Nephron (organoid): Measurements from ENCODE around the gene TMEM63A.

Experiments
- H3K27ac Mint-ChIP-seq, 3 experiments: 2 replicates each; pipeline ENCODE4 v1.8.0; 2020; ENCODE audit warnings: mixed read lengths in 3 of 3, mild to moderate bottlenecking in 2 of 3, moderate library complexity in 1 of 3
- H3K27me3 Mint-ChIP-seq: 2 replicates; pipeline ENCODE4 v1.8.0; 2021; ENCODE audit warnings: low read depth, mild to moderate bottlenecking, moderate library complexity, mixed read lengths
- H3K36me3 Mint-ChIP-seq: 2 replicates; pipeline ENCODE4 v1.8.0; 2020; ENCODE audit warnings: low read depth, mixed read lengths
- H3K4me1 Mint-ChIP-seq: 2 replicates; pipeline ENCODE4 v1.8.0; 2020; ENCODE audit warnings: mixed read lengths
- H3K4me3 Mint-ChIP-seq, 3 experiments: 2 replicates each; pipeline ENCODE4 v1.8.0; 2020; ENCODE audit warnings: mild to moderate bottlenecking in 3 of 3, mixed read lengths in 3 of 3, moderate library complexity in 2 of 3
- H3K9me3 Mint-ChIP-seq: 2 replicates; pipeline ENCODE4 v1.8.0; 2020; ENCODE audit warnings: mixed read lengths
- CTCF ChIP-seq, 3 experiments: fragments of 200-600 bp; sonication (generic); IDR thresholded peaks; one replicate each; pipeline ENCODE4 v1.5.0; 2021; ENCODE audit warnings: antibody characterized with exemption in 3 of 3; ENCODE audit not compliant: unreplicated experiment in 3 of 3

The TMEM63A gene

GRCh38 chr1:225834417-225835329, 47.5 kb downstream of the TMEM63A start:
- Mint-ChIP-seq H3K27me3 (peaks cover 3% of the 10 kb centered on the region), H3K9me3 (no peaks in the 10 kb centered on the region), H3K4me1 (peaks cover 32% of the 10 kb centered on the region), H3K36me3 (peaks cover 53% of the 10 kb centered on the region), H3K27ac (peak overlapping the region; percentile 15 to 97 (median 93)), H3K4me3 (peak overlapping the region in 2 of 3 experiments; percentile 8 to 56)
- no peak for TF ChIP-seq CTCF (IDR thresholded peaks at IDR 0.05; ENCODE audit: unreplicated experiment in 3 of 3)

GRCh38 chr1:225830841-225831240, 51.3 kb downstream of the TMEM63A start:
- H3K27me3 Mint-ChIP-seq, result no peaks in the 10 kb centered on the region
- H3K36me3 Mint-ChIP-seq, result peaks cover 45% of the 10 kb centered on the region
- peaks cover 40% of the 10 kb centered on the region for H3K4me1 Mint-ChIP-seq
- H3K27ac Mint-ChIP-seq, result peak overlapping the region in 2 of 3 experiments; percentile 86 to 92
- no peak for TF ChIP-seq CTCF (IDR thresholded peaks at IDR 0.05; ENCODE audit: unreplicated experiment in 3 of 3)
- no peaks in the 10 kb centered on the region for H3K9me3 Mint-ChIP-seq
- H3K4me3 Mint-ChIP-seq, result peak overlapping the region in 1 of 3 experiments; percentile 37

GRCh38 chr1:225828706-225829345, 53.4 kb downstream of the TMEM63A start:
- Mint-ChIP-seq H3K9me3 (no peaks in the 10 kb centered on the region), H3K36me3 (peaks cover 37% of the 10 kb centered on the region), H3K27me3 (no peaks in the 10 kb centered on the region), H3K4me3 (no peak overlapping the region), H3K27ac (no peak overlapping the region), H3K4me1 (peaks cover 51% of the 10 kb centered on the region)
- TF ChIP-seq CTCF (IDR thresholded peaks at IDR 0.05; ENCODE audit: unreplicated experiment in 3 of 3), result no peak

GRCh38 chr1:225827076-225827475, 55.1 kb downstream of the TMEM63A start:
- peak overlapping the region; percentile 58 to 84 (median 64) for H3K27ac Mint-ChIP-seq
- no peaks in the 10 kb centered on the region for H3K27me3 Mint-ChIP-seq
- TF ChIP-seq CTCF (IDR thresholded peaks at IDR 0.05; ENCODE audit: unreplicated experiment in 3 of 3), result no peak
- H3K4me1 Mint-ChIP-seq, result peaks cover 61% of the 10 kb centered on the region
- peaks cover 29% of the 10 kb centered on the region for H3K36me3 Mint-ChIP-seq
- no peaks in the 10 kb centered on the region for H3K9me3 Mint-ChIP-seq
- H3K4me3 Mint-ChIP-seq, result peak overlapping the region in 1 of 3 experiments; percentile 7

GRCh38 chr1:225825607-225826007, 56.6 kb downstream of the TMEM63A start:
- H3K27ac Mint-ChIP-seq, result peak overlapping the region; percentile 58 to 90 (median 88)
- H3K9me3 Mint-ChIP-seq, result no peaks in the 10 kb centered on the region
- H3K4me1 Mint-ChIP-seq, result peaks cover 56% of the 10 kb centered on the region
- H3K27me3 Mint-ChIP-seq, result no peaks in the 10 kb centered on the region
- H3K4me3 Mint-ChIP-seq, result peak overlapping the region in 2 of 3 experiments; percentile 13 to 39
- no peak for TF ChIP-seq CTCF (IDR thresholded peaks at IDR 0.05; ENCODE audit: unreplicated experiment in 3 of 3)
- H3K36me3 Mint-ChIP-seq, result peaks cover 19% of the 10 kb centered on the region
